Activated T-helper 1 cell treated with anti-CD3 and anti-CD28 coated beads, Interleukin-12 subunit alpha, Interleukin-12 subunit beta, Interleukin-2, Interleukin-4 antibody, amounts not matched to agents 30 ng/mL and 10 ng/mL and 1 ng/mL, durations not matched to agents 14 hours and 24 hours and 36 hours (primary cell): ENCODE measurements around the gene TMIE. TPM values are rescaled to one million over a fixed set of nuclear protein-coding genes. Genes with fewer than 3 reads are reported as not detected.
A peak's percentile ranks its signal among the peaks of the same experiment; 100 is the strongest.

Experiments used
- DNase-seq: peaks from one replicate; pipeline ENCODE4 v3.0.0; 2021; ENCODE audit warnings: low spot score
- H3K27ac Mint-ChIP-seq: one replicate; pipeline ENCODE4 v1.8.0; 2021; ENCODE audit warnings: mild to moderate bottlenecking, mixed read lengths
- H3K27me3 Mint-ChIP-seq: one replicate; pipeline ENCODE4 v1.8.0; 2022; ENCODE audit warnings: mild to moderate bottlenecking, moderate library complexity, mixed read lengths; ENCODE audit not compliant: insufficient read depth
- H3K36me3 Mint-ChIP-seq: one replicate; pipeline ENCODE4 v1.8.0; 2021; ENCODE audit warnings: low read depth, mixed read lengths
- H3K4me1 Mint-ChIP-seq: one replicate; pipeline ENCODE4 v1.8.0; 2021; ENCODE audit warnings: low read depth, mixed read lengths
- H3K4me3 Mint-ChIP-seq: one replicate; pipeline ENCODE4 v1.8.0; 2021; ENCODE audit warnings: mild to moderate bottlenecking, moderate library complexity, mixed read lengths
- H3K9me3 Mint-ChIP-seq: one replicate; pipeline ENCODE4 v1.8.0; 2021; ENCODE audit warnings: mixed read lengths
- intact Hi-C: fragments of 100-400 bp; cut with micrococcal nuclease; formaldehyde crosslinking; loops from one replicate; pipeline ENCODE4 v1.15.1; 2024
- total RNA-seq: library from RNA; stranded (reverse); gene quantifications from 2 replicates; pipeline ENCODE4 v1.2.3, GENCODE V29; 2022

The TMIE gene
- total RNA-seq, 1 donor from 2014 or later, result not detected

DNA sequence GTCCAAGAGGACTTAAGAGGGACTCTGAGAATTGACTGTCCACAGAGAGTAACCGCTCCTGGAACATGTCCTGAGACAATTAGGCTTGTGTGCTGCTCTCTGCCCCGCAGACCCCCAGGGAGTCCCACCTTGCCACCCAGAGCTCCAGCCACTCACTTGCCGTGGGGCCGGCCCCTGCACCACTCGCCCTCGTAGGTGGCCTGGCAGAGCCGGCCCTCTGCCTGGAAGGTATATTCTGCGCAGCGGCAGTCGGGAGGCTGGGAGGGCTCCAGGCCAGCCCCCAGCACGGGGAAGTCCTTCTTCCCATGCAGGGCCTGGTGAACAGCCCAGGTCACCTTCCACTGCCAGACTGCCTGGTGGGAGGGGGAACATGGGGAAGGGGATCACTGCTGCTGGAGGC lies 18.2 kb upstream of the TMIE start:
- no peak overlapping the region for H3K27ac Mint-ChIP-seq
- intact Hi-C loops, result no loop called here
- no peak overlapping the region for H3K4me3 Mint-ChIP-seq
- DNase-seq, result no peak
- H3K9me3 Mint-ChIP-seq, result no peaks in the 10 kb centered on the region
- no peaks in the 10 kb centered on the region for H3K36me3 Mint-ChIP-seq
- H3K27me3 Mint-ChIP-seq, result no peaks in the 10 kb centered on the region
- no peaks in the 10 kb centered on the region for H3K4me1 Mint-ChIP-seq

GRCh38 chr3:46684891-46685290 lies 16.3 kb upstream of the TMIE start:
- no peaks in the 10 kb centered on the region for H3K27me3 Mint-ChIP-seq
- intact Hi-C loops, result no loop called here
- DNase-seq, result no peak
- no peaks in the 10 kb centered on the region for H3K4me1 Mint-ChIP-seq
- no peak overlapping the region for H3K4me3 Mint-ChIP-seq
- H3K36me3 Mint-ChIP-seq, result no peaks in the 10 kb centered on the region
- H3K27ac Mint-ChIP-seq, result no peak overlapping the region
- H3K9me3 Mint-ChIP-seq, result no peaks in the 10 kb centered on the region

DNA sequence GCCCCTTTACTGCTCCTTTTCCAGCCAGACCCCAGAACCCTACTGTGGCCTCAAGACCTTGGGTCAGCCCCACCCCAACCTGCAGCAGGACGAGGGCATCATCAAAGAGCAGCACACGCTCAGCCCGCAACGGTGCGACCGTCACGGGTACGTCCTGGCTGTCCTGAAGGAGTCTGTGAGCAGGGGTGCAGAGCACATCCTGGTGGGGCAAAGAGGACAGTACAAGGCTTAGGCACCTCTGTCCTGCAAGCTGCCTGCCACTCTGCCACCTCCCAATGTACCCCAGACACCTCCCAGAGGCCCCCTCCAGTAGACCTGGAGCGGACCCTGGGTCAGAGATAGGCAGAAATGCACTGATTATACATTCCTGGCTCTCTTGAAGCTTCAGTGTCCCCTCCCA lies 15.7 kb upstream of the TMIE start:
- intact Hi-C loops, result no loop called here
- Mint-ChIP-seq H3K36me3 (no peaks in the 10 kb centered on the region), H3K4me1 (no peaks in the 10 kb centered on the region), H3K4me3 (no peak overlapping the region), H3K9me3 (no peaks in the 10 kb centered on the region), H3K27me3 (no peaks in the 10 kb centered on the region), H3K27ac (no peak overlapping the region)
- DNase-seq, result no peak

DNA sequence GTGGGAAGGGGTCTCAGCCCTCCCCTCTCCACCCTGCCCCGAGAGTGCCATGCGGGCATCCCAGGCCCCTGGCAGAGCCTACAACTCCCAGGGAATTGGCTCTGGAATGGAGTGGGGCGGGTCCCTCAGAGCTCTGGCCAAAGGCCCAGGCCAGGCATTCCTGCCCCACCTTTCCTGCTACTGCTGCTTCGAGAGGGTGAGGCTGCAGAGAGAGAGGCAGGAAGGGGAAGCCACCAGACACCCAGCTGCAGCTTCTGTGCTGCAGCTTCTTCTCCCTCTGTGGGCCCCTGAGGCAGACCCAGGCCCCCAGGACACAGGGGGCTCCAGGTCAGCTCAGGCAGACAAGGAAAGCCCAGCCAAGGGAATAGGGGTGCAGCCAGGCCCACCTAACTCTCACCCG lies 10.4 kb upstream of the TMIE start:
- no peak overlapping the region for H3K27ac Mint-ChIP-seq
- H3K4me3 Mint-ChIP-seq, result no peak overlapping the region
- H3K27me3 Mint-ChIP-seq, result peaks cover 14% of the 10 kb centered on the region
- peaks cover 29% of the 10 kb centered on the region for H3K4me1 Mint-ChIP-seq
- H3K9me3 Mint-ChIP-seq, result no peaks in the 10 kb centered on the region
- intact Hi-C loops, result no loop called here
- H3K36me3 Mint-ChIP-seq, result no peaks in the 10 kb centered on the region
- no peak for DNase-seq

DNA sequence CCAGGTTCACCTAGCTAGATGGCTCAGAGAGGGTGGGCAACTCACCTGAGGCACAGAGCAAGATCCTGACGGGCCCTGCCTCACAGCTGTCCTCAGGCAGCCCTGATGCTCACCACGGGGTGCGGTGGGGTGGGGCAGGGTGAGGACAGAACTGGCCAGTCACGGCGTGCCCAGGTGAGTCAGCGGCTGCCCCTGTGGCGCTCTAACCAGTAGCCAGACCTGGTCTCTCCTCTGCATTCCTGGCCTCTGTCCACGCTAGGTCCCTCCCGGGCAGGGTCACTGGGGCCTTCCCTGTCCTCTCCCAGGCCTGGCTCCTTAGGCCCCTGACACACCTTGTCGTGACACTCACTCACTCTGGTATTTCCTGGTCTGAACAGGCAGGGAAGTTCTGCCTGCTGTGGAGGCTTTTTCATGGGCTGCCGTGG lies 8.6 kb upstream of the TMIE start:
- no peak for DNase-seq
- Mint-ChIP-seq H3K9me3 (no peaks in the 10 kb centered on the region), H3K4me3 (peak overlapping the region; percentile 72), H3K4me1 (peaks cover 33% of the 10 kb centered on the region), H3K36me3 (no peaks in the 10 kb centered on the region), H3K27ac (no peak overlapping the region), H3K27me3 (peaks cover 16% of the 10 kb centered on the region)
- intact Hi-C loops, result loop anchor here (2.0 kb wide), 1 partner anchor 62 kb away; no protein-coding TSS in a partner anchor

DNA sequence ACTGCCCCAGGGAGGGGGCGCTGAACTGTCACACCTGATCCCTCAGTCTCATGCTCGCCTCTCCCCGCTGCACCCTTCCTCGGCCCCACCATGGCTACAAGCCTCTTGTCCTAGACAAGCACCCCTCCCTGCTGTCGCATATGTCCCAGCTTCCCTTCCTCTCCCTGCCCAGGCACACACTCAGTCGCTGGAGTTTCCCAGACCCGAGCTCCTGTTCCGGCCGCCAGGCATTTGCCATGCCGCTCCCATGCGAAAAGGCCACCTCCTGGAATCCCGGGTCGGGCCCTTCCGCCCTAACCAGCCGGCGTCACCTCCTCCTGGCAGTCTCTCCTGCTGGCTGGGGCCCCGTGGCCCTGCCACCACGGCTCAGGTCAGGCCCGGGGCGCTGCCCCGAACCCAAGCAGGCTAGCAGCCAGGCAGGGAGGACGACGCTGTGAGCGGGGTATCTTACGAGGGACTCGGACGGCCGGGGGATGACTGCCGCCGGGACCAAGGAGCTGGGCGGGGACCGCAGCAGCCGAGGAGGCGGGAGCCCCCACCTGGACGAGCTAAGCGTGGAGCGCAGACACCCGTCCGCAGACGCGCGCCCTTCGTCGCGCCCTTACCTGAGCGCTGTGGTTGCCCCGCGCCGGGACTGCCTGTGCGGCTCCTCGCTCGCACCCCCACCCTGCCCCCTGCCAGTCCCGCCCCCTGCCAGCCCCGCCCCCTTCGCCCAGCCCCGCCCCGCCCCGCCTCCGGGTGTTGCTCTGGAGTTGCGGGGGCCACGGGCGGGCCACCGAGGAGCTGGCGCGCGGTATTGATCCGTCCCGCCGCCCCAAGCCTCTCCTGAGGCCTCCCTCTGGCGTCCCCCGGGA lies 7.9 kb upstream of the TMIE start, which contains the start of gene ALS2CL:
TSS of gene ALS2CL (minus strand) at position 642 of the 854 bp plus-strand sequence. CDS start 4,239 bp downstream, outside the sequence.
- H3K36me3 Mint-ChIP-seq, result no peaks in the 10 kb centered on the region

GRCh38 chr3:46693892-46694226 lies 7.3 kb upstream of the TMIE start:
- Mint-ChIP-seq H3K4me1 (peaks cover 33% of the 10 kb centered on the region), H3K9me3 (no peaks in the 10 kb centered on the region), H3K27me3 (peaks cover 21% of the 10 kb centered on the region), H3K27ac (no peak overlapping the region), H3K4me3 (no peak overlapping the region), H3K36me3 (no peaks in the 10 kb centered on the region)
- DNase-seq, result peak; percentile 5
- intact Hi-C loops, result loop anchor here (2.0 kb wide), 1 partner anchor 63 kb away; no protein-coding TSS in a partner anchor

More for the DNA sequence above, 7.9 kb upstream of the TMIE start, which contains the start of gene ALS2CL:
- Mint-ChIP-seq H3K4me3 (peak within 1 kb of the TSS; percentile 72), H3K9me3 (no peaks in the 10 kb centered on the region), H3K27me3 (peaks cover 20% of the 10 kb centered on the region), H3K27ac (no peak within 1 kb of the TSS), H3K4me1 (peaks cover 33% of the 10 kb centered on the region)
- peak; percentile 51 for DNase-seq
- intact Hi-C loops, result loop anchor here (2.0 kb wide), 1 partner anchor 62 kb away; no protein-coding TSS in a partner anchor

- Mint-ChIP-seq H3K9me3 (no peaks in the 10 kb centered on the region), H3K4me3 (no peak overlapping the region), H3K4me1 (peaks cover 33% of the 10 kb centered on the region), H3K27ac (no peak overlapping the region), H3K27me3 (peaks cover 24% of the 10 kb centered on the region), H3K36me3 (no peaks in the 10 kb centered on the region)
- DNase-seq, result no peak
- intact Hi-C loops, result no loop called here
Observed at GRCh38 chr3:46694520-46694919, 6.7 kb upstream of the TMIE start.

GRCh38 chr3:46695177-46695961 lies 5.8 kb upstream of the TMIE start:
- H3K36me3 Mint-ChIP-seq, result no peaks in the 10 kb centered on the region
- H3K9me3 Mint-ChIP-seq, result no peaks in the 10 kb centered on the region
- H3K27ac Mint-ChIP-seq, result peak overlapping the region; percentile 58
- H3K4me3 Mint-ChIP-seq, result peak overlapping the region; percentile 22
- H3K27me3 Mint-ChIP-seq, result peaks cover 24% of the 10 kb centered on the region
- DNase-seq, result peak; percentile 16
- intact Hi-C loops, result loop anchor here (5.0 kb wide), 1 partner anchor 117 kb away; no protein-coding TSS in a partner anchor
- peaks cover 33% of the 10 kb centered on the region for H3K4me1 Mint-ChIP-seq

- H3K9me3 Mint-ChIP-seq, result no peaks in the 10 kb centered on the region
- H3K36me3 Mint-ChIP-seq, result no peaks in the 10 kb centered on the region
- H3K4me3 Mint-ChIP-seq, result peak overlapping the region; percentile 30
- H3K27ac Mint-ChIP-seq, result no peak overlapping the region
- peaks cover 24% of the 10 kb centered on the region for H3K27me3 Mint-ChIP-seq
- H3K4me1 Mint-ChIP-seq, result peaks cover 31% of the 10 kb centered on the region
- DNase-seq, result no peak
- intact Hi-C loops, result loop anchor here (5.0 kb wide), 1 partner anchor 116 kb away; no protein-coding TSS in a partner anchor
Observed at GRCh38 chr3:46695962-46696894, 5.0 kb upstream of the TMIE start.

- intact Hi-C loops, result loop anchor here (5.0 kb wide), 1 partner anchor 112 kb away; no protein-coding TSS in a partner anchor
- H3K27me3 Mint-ChIP-seq, result peaks cover 25% of the 10 kb centered on the region
- no peaks in the 10 kb centered on the region for H3K9me3 Mint-ChIP-seq
- peaks cover 17% of the 10 kb centered on the region for H3K4me1 Mint-ChIP-seq
- no peak for DNase-seq
- H3K27ac Mint-ChIP-seq, result no peak overlapping the region
- no peaks in the 10 kb centered on the region for H3K36me3 Mint-ChIP-seq
- H3K4me3 Mint-ChIP-seq, result no peak overlapping the region
Observed at GRCh38 chr3:46699676-46700523, 1.3 kb upstream of the TMIE start.
